ENCODE measurements around the gene FBXL19.

FBXL19 gene

GRCh38 chr16:30922960-30923535, 324 bp upstream of the FBXL19 start:
- H3K4me1 ChIP-seq (ENCODE audit: control insufficient read depth, insufficient read depth, low read length), result no peaks in the 10 kb centered on the region
- peak overlapping the region; percentile 68 for H3K4me3 ChIP-seq (ENCODE audit: low read depth, low read length)
- CTCF ChIA-PET, result interaction anchor here (0.8 kb wide), 1 partner anchor 31 kb away, joined by 3 read pairs; no protein-coding TSS in a partner anchor
- no peaks in the 10 kb centered on the region for H3K9me3 ChIP-seq (ENCODE audit: control insufficient read depth, insufficient read depth, low read depth, low read length)
- POLR2A ChIA-PET, result interaction anchor here (0.6 to 1.3 kb wide), 8 partner anchors 19 to 175 kb away, joined by 3 to 4 read pairs (median 3); partner anchors contain the start of gene PHKG2
- peaks cover 0 to 31% of the 10 kb centered on the region in 2 experiments; a peak in 1 of 3 replicates for H3K36me3 ChIP-seq (ENCODE audit: control insufficient read depth in 2 of 2, insufficient read depth in 1 of 2, low read length in 2 of 2)
- H3K27ac ChIP-seq (ENCODE audit: extremely low read depth, low read depth, low read length), result peak overlapping the region; percentile 60
- TF ChIP-seq GLI2 (tag by site-specific recombination; IDR thresholded peaks at IDR 0.05; ENCODE audit: borderline replicate concordance, low read depth), result no peak
- no peak; the same call in none of the 2 replicates for TF ChIP-seq IKZF3 (tag by site-specific recombination; IDR thresholded peaks at IDR 0.05)
- no peak for TF ChIP-seq ZNF645 (tag by site-specific recombination; IDR thresholded peaks at IDR 0.05)
- TF ChIP-seq PRDM1 (tag by site-specific recombination; IDR thresholded peaks at IDR 0.05), result peak; percentile 35; the same call in 1 of the 2 replicates
- no peak for TF ChIP-seq ZNF843 (tag by site-specific recombination; IDR thresholded peaks at IDR 0.05)
- no peak for TF ChIP-seq ZNF112 (tag by site-specific recombination; IDR thresholded peaks at IDR 0.05)
- TF ChIP-seq ZSCAN30 (tag by site-specific recombination; IDR thresholded peaks at IDR 0.05), result no peak
- TF ChIP-seq ZNF140 (tag by site-specific recombination; IDR thresholded peaks at IDR 0.05), result no peak
- no peak; the same call in 1 of the 2 replicates for TF ChIP-seq ZNF394 (tag by site-specific recombination; IDR thresholded peaks at IDR 0.05; ENCODE audit: borderline replicate concordance)
- peak; percentile 23; the same call in 1 of the 2 replicates for TF ChIP-seq SP7 (tag by site-specific recombination; IDR thresholded peaks at IDR 0.05)
- no peak for TF ChIP-seq ZFP37 (tag by site-specific recombination; IDR thresholded peaks at IDR 0.05)
- no peak for TF ChIP-seq ZNF121 (tag by site-specific recombination; IDR thresholded peaks at IDR 0.05)
- no peak for TF ChIP-seq ZNF157 (tag by site-specific recombination; IDR thresholded peaks at IDR 0.05)
- TF ChIP-seq ZNF426 (tag by site-specific recombination; IDR thresholded peaks at IDR 0.05), result no peak
- TF ChIP-seq WT1 (tag by site-specific recombination; IDR thresholded peaks at IDR 0.05), result no peak; the same call in 1 of the 2 replicates
- no peak for TF ChIP-seq ZNF596 (tag by site-specific recombination; IDR thresholded peaks at IDR 0.05)
- no peak for TF ChIP-seq ZNF530 (tag by site-specific recombination; IDR thresholded peaks at IDR 0.05; ENCODE audit: low read depth)
- no peak for TF ChIP-seq HOXD13 (CRISPR knock-in tag; IDR thresholded peaks at IDR 0.05; ENCODE audit: borderline replicate concordance)
- no peak for TF ChIP-seq ZNF266 (tag by site-specific recombination; IDR thresholded peaks at IDR 0.05; ENCODE audit: low read depth)
- no peak for TF ChIP-seq ZNF433 (tag by site-specific recombination; IDR thresholded peaks at IDR 0.05; ENCODE audit: low read depth)
- TF ChIP-seq ZBTB10 (tag by site-specific recombination; IDR thresholded peaks at IDR 0.05), result no peak
- no peak for TF ChIP-seq ZNF184 (tag by site-specific recombination; IDR thresholded peaks at IDR 0.05)
- TF ChIP-seq ZNF561 (tag by site-specific recombination; IDR thresholded peaks at IDR 0.05; ENCODE audit: borderline replicate concordance), result no peak; the same call in 1 of the 2 replicates
- no peak for TF ChIP-seq ZNF26 (tag by site-specific recombination; IDR thresholded peaks at IDR 0.05)
- no peak for TF ChIP-seq ZNF202 (tag by site-specific recombination; IDR thresholded peaks at IDR 0.05; ENCODE audit: borderline replicate concordance)
- TF ChIP-seq ZNF248 (tag by site-specific recombination; IDR thresholded peaks at IDR 0.05), result no peak
- TF ChIP-seq EGR2 (tag by site-specific recombination; IDR thresholded peaks at IDR 0.05; ENCODE audit: low read depth), result peak; percentile 95
- TF ChIP-seq INSM2 (tag by site-specific recombination; IDR thresholded peaks at IDR 0.05), result no peak
- no peak for TF ChIP-seq SCRT2 (tag by site-specific recombination; IDR thresholded peaks at IDR 0.05)
- TF ChIP-seq, protein P1, sequence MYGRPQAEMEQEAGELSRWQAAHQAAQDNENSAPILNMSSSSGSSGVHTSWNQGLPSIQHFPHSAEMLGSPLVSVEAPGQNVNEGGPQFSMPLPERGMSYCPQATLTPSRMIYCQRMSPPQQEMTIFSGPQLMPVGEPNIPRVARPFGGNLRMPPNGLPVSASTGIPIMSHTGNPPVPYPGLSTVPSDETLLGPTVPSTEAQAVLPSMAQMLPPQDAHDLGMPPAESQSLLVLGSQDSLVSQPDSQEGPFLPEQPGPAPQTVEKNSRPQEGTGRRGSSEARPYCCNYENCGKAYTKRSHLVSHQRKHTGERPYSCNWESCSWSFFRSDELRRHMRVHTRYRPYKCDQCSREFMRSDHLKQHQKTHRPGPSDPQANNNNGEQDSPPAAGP (tag by site-specific recombination; IDR thresholded peaks at IDR 0.05), result peak; percentile 94
- TF ChIP-seq ZNF624 (tag by site-specific recombination; IDR thresholded peaks at IDR 0.05), result no peak
- TF ChIP-seq HOXA7 (CRISPR knock-in tag; IDR thresholded peaks at IDR 0.05; ENCODE audit: borderline replicate concordance), result no peak
